ENCODE results near the gene FBXO24.
A peak's percentile ranks its signal among the peaks of the same experiment; 100 is the strongest.
"Not testable (repeated sequence)": the region's sequence is repeated elsewhere in the genome, so short reads cannot be mapped to it uniquely, and the experiment has no call there.

FBXO24 gene

DNA sequence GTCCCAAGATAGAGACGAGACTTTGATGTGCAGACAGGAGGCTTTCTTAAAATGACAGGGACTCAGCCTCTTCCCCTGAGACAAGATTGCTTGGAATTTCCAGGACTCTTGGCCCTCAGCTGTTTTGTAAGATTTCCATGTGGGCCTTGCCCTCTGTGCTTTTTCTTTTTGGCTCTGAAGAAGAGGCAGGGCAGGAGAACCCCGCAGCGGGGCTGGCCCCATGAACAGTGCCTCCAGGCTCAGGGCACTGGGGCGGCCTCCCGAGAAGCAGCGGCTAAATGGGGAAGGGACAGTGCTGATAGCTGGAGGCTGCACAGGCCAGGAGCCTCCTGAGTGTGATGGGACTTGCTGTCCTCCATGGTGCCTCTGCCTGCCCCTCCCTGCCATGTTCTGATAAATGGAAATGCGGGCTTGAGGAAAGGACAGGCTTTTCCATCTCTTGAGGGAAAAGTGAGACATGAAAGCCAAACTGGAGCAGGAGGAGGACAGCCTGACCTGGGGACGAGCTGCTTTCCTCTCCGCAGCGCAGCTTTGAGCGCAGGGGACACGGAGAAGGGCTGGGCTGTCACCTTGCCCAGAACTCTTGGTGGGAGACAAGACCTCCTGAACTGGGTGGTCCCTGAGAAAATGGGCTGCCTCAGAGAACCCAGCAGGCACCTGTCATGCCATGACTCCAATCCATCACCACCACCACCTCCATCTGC lies 24.5 kb upstream of the FBXO24 start:
- Histone ChIP-seq H3K27me3 (replicated peaks; ENCODE audit: control insufficient read depth, insufficient read depth, low read length) (no peaks in the 10 kb centered on the region), H3K9ac (ENCODE audit: low read length) (no peak overlapping the region), H3K4me1 (ENCODE audit: control insufficient read depth, insufficient read depth, low read length) (peaks cover 23% of the 10 kb centered on the region), H3K4me3 (ENCODE audit: low read length) (no peak overlapping the region), H3K36me3 (ENCODE audit: control insufficient read depth, insufficient read depth, low read length, severe bottlenecking) (peaks cover 3% of the 10 kb centered on the region), H3K9me3 (ENCODE audit: control insufficient read depth, low read length) (no peaks in the 10 kb centered on the region)
- no peak for DNase-seq (ENCODE audit: low read depth)

DNA sequence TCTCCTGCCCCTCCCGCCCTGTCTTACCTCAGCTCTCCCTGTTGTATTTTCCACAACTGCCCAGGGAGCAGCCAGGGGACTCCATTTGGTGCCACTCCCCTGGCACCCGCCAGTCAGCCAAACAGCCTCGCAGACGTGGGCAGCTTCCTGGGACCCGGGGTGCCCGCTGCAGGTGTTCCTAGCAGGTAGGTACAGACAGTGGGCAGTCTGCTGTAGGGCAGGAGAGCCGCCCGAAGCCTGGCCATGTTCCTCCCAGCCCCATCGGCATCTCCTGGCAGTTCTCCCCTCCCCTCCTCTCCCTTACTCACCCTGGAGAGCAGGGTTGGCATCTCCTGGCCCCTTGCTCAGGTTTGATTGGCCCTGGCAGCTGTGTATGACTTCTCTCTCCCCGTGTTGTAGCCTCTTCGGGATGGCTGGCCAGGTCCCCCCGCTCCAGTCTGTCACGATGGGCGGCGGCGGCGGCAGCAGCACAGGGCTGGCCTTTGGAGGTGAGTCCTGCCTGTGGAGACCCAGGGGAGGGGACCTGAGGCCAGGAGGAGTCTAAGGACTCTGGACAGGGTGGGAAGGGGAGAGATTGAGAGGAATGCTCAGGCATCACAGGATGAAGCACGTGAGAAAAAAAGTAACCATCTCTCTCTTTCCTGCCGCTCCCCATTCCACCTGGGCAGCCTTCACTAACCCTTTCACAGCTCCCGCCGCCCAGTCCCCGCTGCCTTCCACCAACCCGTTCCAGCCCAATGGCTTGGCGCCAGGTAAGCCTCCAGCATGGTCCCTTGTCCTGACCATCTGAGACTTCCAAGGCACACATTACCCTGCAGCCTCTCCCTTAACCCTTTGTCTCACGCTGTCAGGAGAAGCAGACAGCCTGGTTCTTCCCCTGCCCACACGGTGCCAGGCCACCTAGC lies 23.7 kb upstream of the FBXO24 start:
- no peak for DNase-seq (ENCODE audit: low read depth)
- H3K27me3 ChIP-seq (replicated peaks; ENCODE audit: control insufficient read depth, insufficient read depth, low read length): no peaks in the 10 kb centered on the region
- H3K9ac ChIP-seq (ENCODE audit: low read length): no peak overlapping the region

DNA sequence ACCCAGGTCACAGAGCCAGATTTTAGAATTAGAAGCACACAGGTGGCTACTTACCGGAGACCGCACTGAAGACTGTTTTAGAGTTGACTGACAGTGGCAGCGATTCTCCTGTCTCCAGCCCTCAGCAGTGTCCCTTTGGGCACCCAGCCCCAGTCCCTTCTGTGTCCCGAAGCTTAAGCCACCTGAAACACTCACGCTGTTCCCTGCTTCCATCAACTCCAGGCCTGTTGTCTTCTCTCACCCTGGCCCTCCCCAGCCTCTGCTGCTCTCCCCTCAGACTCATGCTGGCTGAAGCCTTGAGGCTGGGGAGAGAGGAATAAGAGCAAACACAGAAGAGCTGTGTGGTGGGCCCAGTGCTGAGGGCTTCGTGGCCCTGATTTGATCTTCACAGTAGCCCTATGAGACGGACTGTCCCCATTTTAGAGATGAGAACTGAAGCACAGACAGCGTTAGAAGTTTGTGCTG lies 23.0 kb upstream of the FBXO24 start:
- H3K9me3 ChIP-seq (ENCODE audit: control insufficient read depth, low read length): no peaks in the 10 kb centered on the region
- DNase-seq (ENCODE audit: low read depth): no peak
- no peak overlapping the region for H3K9ac ChIP-seq (ENCODE audit: low read length)
- no peaks in the 10 kb centered on the region for H3K27me3 ChIP-seq (replicated peaks; ENCODE audit: control insufficient read depth, insufficient read depth, low read length)
- peaks cover 3% of the 10 kb centered on the region for H3K36me3 ChIP-seq (ENCODE audit: control insufficient read depth, insufficient read depth, low read length, severe bottlenecking)
- H3K4me3 ChIP-seq (ENCODE audit: low read length): no peak overlapping the region
- peaks cover 18% of the 10 kb centered on the region for H3K4me1 ChIP-seq (ENCODE audit: control insufficient read depth, insufficient read depth, low read length)

More for the DNA sequence above, 23.7 kb upstream of the FBXO24 start:
- H3K9me3 ChIP-seq (ENCODE audit: control insufficient read depth, low read length): no peaks in the 10 kb centered on the region
- peaks cover 3% of the 10 kb centered on the region for H3K36me3 ChIP-seq (ENCODE audit: control insufficient read depth, insufficient read depth, low read length, severe bottlenecking)
- no peak overlapping the region for H3K4me3 ChIP-seq (ENCODE audit: low read length)
- H3K4me1 ChIP-seq (ENCODE audit: control insufficient read depth, insufficient read depth, low read length): peaks cover 18% of the 10 kb centered on the region

DNA sequence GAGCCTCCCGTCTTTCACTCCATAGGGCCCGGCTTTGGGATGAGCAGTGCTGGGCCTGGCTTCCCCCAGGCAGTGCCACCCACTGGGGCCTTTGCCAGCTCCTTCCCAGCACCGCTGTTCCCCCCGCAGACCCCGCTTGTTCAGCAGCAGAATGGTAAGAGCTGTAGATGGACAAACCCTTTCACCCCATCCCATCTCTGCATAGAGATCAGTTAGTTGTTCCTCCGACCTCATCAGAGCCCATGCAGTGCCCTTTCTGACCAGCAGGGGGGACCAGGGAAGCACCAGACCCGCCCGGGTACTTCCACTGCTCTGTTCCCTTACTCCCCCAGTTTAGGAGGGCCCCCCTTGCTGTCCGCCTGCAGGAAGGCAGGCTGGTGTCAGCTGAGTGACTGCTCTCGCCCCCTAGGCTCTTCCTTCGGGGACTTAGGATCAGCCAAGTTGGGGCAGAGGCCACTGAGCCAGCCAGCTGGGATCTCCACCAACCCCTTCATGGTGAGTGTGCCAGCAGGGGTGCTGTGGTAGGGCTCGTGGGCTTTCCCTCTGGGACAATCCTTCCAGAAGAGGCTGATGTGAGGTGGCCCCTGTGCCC lies 22.2 kb upstream of the FBXO24 start:
- no peak overlapping the region for H3K9ac ChIP-seq (ENCODE audit: low read length)
- H3K4me1 ChIP-seq (ENCODE audit: control insufficient read depth, insufficient read depth, low read length): peaks cover 14% of the 10 kb centered on the region
- H3K9me3 ChIP-seq (ENCODE audit: control insufficient read depth, low read length): no peaks in the 10 kb centered on the region
- DNase-seq (ENCODE audit: low read depth): peak; percentile 90
- no peaks in the 10 kb centered on the region for H3K27me3 ChIP-seq (replicated peaks; ENCODE audit: control insufficient read depth, insufficient read depth, low read length)
- H3K4me3 ChIP-seq (ENCODE audit: low read length): no peak overlapping the region
- peaks cover 3% of the 10 kb centered on the region for H3K36me3 ChIP-seq (ENCODE audit: control insufficient read depth, insufficient read depth, low read length, severe bottlenecking)

- not testable (repeated sequence) for H3K36me3 ChIP-seq (ENCODE audit: control insufficient read depth, insufficient read depth, low read length, severe bottlenecking); H3K4me3 ChIP-seq (ENCODE audit: low read length); H3K27me3 ChIP-seq (replicated peaks; ENCODE audit: control insufficient read depth, insufficient read depth, low read length); H3K9me3 ChIP-seq (ENCODE audit: control insufficient read depth, low read length); H3K9ac ChIP-seq (ENCODE audit: low read length); DNase-seq (ENCODE audit: low read depth)
- H3K4me1 ChIP-seq (ENCODE audit: control insufficient read depth, insufficient read depth, low read length): peaks cover 11% of the 10 kb centered on the region
Observed at GRCh38 chr7:100564405-100564804, 21.7 kb upstream of the FBXO24 start.

DNA sequence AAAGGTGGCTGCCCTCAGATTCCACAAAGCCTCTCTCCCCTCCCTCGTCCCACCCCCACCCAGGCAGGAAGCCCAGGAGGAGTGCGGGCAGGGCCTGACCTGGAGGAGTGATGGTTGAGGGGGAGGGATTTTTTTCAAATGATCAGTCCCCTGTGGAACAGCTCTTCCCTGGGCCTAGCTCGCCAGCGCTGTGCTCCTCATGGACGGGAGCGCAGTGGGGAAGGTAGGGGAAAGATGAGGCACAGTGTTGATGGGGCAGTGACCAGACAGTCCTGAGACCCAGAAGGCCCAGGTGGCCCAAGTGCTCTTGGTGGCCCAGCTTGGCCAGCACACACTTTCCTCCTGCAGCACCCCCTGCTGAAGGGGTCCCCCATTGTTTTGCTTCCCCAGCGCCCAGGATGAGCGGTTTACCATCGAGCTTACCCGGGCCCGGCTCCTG lies 21.0 kb upstream of the FBXO24 start:
- peaks cover 3% of the 10 kb centered on the region for H3K36me3 ChIP-seq (ENCODE audit: control insufficient read depth, insufficient read depth, low read length, severe bottlenecking)
- peaks cover 15% of the 10 kb centered on the region for H3K4me1 ChIP-seq (ENCODE audit: control insufficient read depth, insufficient read depth, low read length)
- no peak overlapping the region for H3K9ac ChIP-seq (ENCODE audit: low read length)
- no peaks in the 10 kb centered on the region for H3K27me3 ChIP-seq (replicated peaks; ENCODE audit: control insufficient read depth, insufficient read depth, low read length)
- no peak for DNase-seq (ENCODE audit: low read depth)
- H3K4me3 ChIP-seq (ENCODE audit: low read length): no peak overlapping the region
- no peaks in the 10 kb centered on the region for H3K9me3 ChIP-seq (ENCODE audit: control insufficient read depth, low read length)

- no peaks in the 10 kb centered on the region for H3K27me3 ChIP-seq (replicated peaks; ENCODE audit: control insufficient read depth, insufficient read depth, low read length)
- H3K4me1 ChIP-seq (ENCODE audit: control insufficient read depth, insufficient read depth, low read length): peaks cover 16% of the 10 kb centered on the region
- no peak overlapping the region for H3K9ac ChIP-seq (ENCODE audit: low read length)
- H3K36me3 ChIP-seq (ENCODE audit: control insufficient read depth, insufficient read depth, low read length, severe bottlenecking): peaks cover 3% of the 10 kb centered on the region
- no peak for DNase-seq (ENCODE audit: low read depth)
- H3K9me3 ChIP-seq (ENCODE audit: control insufficient read depth, low read length): no peaks in the 10 kb centered on the region
- H3K4me3 ChIP-seq (ENCODE audit: low read length): no peak overlapping the region
Observed at GRCh38 chr7:100566018-100566531, 20.1 kb upstream of the FBXO24 start.

- peaks cover 9% of the 10 kb centered on the region for H3K4me1 ChIP-seq (ENCODE audit: control insufficient read depth, insufficient read depth, low read length)
- no peak overlapping the region for H3K4me3 ChIP-seq (ENCODE audit: low read length)
- peaks cover 3% of the 10 kb centered on the region for H3K36me3 ChIP-seq (ENCODE audit: control insufficient read depth, insufficient read depth, low read length, severe bottlenecking)
- no peaks in the 10 kb centered on the region for H3K9me3 ChIP-seq (ENCODE audit: control insufficient read depth, low read length)
- no peak overlapping the region for H3K9ac ChIP-seq (ENCODE audit: low read length)
- DNase-seq (ENCODE audit: low read depth): no peak
- H3K27me3 ChIP-seq (replicated peaks; ENCODE audit: control insufficient read depth, insufficient read depth, low read length): peaks cover 8% of the 10 kb centered on the region
Observed at GRCh38 chr7:100567031-100567730, 18.9 kb upstream of the FBXO24 start.

GRCh38 chr7:100567751-100568175 lies 18.4 kb upstream of the FBXO24 start:
- Histone ChIP-seq H3K4me3 (ENCODE audit: low read length) (no peak overlapping the region), H3K4me1 (ENCODE audit: control insufficient read depth, insufficient read depth, low read length) (peaks cover 9% of the 10 kb centered on the region), H3K9ac (ENCODE audit: low read length) (no peak overlapping the region), H3K27me3 (replicated peaks; ENCODE audit: control insufficient read depth, insufficient read depth, low read length) (peaks cover 8% of the 10 kb centered on the region), H3K36me3 (ENCODE audit: control insufficient read depth, insufficient read depth, low read length, severe bottlenecking) (peaks cover 2% of the 10 kb centered on the region), H3K9me3 (ENCODE audit: control insufficient read depth, low read length) (no peaks in the 10 kb centered on the region)
- DNase-seq (ENCODE audit: low read depth): no peak

- Histone ChIP-seq H3K4me3 (ENCODE audit: low read length) (no peak overlapping the region), H3K4me1 (ENCODE audit: control insufficient read depth, insufficient read depth, low read length) (peaks cover 9% of the 10 kb centered on the region), H3K9me3 (ENCODE audit: control insufficient read depth, low read length) (no peaks in the 10 kb centered on the region), H3K36me3 (ENCODE audit: control insufficient read depth, insufficient read depth, low read length, severe bottlenecking) (no peaks in the 10 kb centered on the region), H3K27me3 (replicated peaks; ENCODE audit: control insufficient read depth, insufficient read depth, low read length) (peaks cover 8% of the 10 kb centered on the region), H3K9ac (ENCODE audit: low read length) (no peak overlapping the region)
- DNase-seq (ENCODE audit: low read depth): no peak
Observed at GRCh38 chr7:100568176-100568895, 17.8 kb upstream of the FBXO24 start.

Data from adipocyte (in vitro differentiated cells).